ENCODE results near the gene DIP2B. TPM values are rescaled to one million over a fixed set of nuclear protein-coding genes. Genes with fewer than 3 reads are reported as not detected.

The DIP2B gene
- total RNA-seq, 2 experiments from 2014 or later, result 17.0 to 24.1 TPM

GRCh38 chr12:50618864-50619609, 114.3 kb downstream of the DIP2B start:
- CTCF ChIA-PET (ENCODE audit: unreplicated experiment), result no interaction called here
- Histone ChIP-seq H3K9me2 (ENCODE audit: insufficient read depth, low read length) (no peaks in the 10 kb centered on the region), H3K4me3 (ENCODE audit: low read depth, low read length, poor library complexity, severe bottlenecking) (no peak overlapping the region), H3K27ac (ENCODE audit: low read depth, low read length, poor library complexity, severe bottlenecking) (no peak overlapping the region), H3K36me3 (ENCODE audit: insufficient read depth, low read length) (no peaks in the 10 kb centered on the region), H2AFZ (ENCODE audit: low read length) (no peak overlapping the region), H3K4me1 (ENCODE audit: insufficient read depth, low read length, poor library complexity, severe bottlenecking) (no peaks in the 10 kb centered on the region), H3K4me2 (ENCODE audit: low read length) (no peak overlapping the region), H3K9me3 (ENCODE audit: low read length) (no peaks in the 10 kb centered on the region), H4K20me1 (ENCODE audit: insufficient read depth, low read length) (no peaks in the 10 kb centered on the region), H3K79me2 (ENCODE audit: insufficient read depth, low read depth, low read length) (no peaks in the 10 kb centered on the region)
- POLR2A ChIA-PET, result interaction anchor here (0.9 kb wide), 1 partner anchor 12 kb away, joined by 3 read pairs; no protein-coding TSS in a partner anchor
- intact Hi-C loops (cut with micrococcal nuclease; ENCODE audit: unreplicated experiment), result no loop called here
- BruUV-seq (replicated peaks), result no TSS peak
- no peak for TF ChIP-seq EZH2phosphoT487 (IDR thresholded peaks at IDR 0.05; ENCODE audit: borderline replicate concordance, low read depth, low read length)
- no peak for TF ChIP-seq CTCF (conservative IDR thresholded peaks at IDR 0.05; ENCODE audit: low read length)
- DNase-seq (ENCODE audit: low spot score), result no peak

GRCh38 chr12:50619610-50619958, 114.8 kb downstream of the DIP2B start:
- TF ChIP-seq EZH2phosphoT487 (IDR thresholded peaks at IDR 0.05; ENCODE audit: borderline replicate concordance, low read depth, low read length), result no peak
- TF ChIP-seq CTCF (conservative IDR thresholded peaks at IDR 0.05; ENCODE audit: low read length), result no peak
- no peaks in the 10 kb centered on the region for H4K20me1 ChIP-seq (ENCODE audit: insufficient read depth, low read length)
- H2AFZ ChIP-seq (ENCODE audit: low read length), result no peak overlapping the region
- no TSS peak for BruUV-seq (replicated peaks)
- DNase-seq (ENCODE audit: low spot score), result no peak
- CTCF ChIA-PET (ENCODE audit: unreplicated experiment), result no interaction called here
- peaks cover 5% of the 10 kb centered on the region for H3K4me1 ChIP-seq (ENCODE audit: insufficient read depth, low read length, poor library complexity, severe bottlenecking)
- H3K36me3 ChIP-seq (ENCODE audit: insufficient read depth, low read length), result no peaks in the 10 kb centered on the region
- H3K9me2 ChIP-seq (ENCODE audit: insufficient read depth, low read length), result no peaks in the 10 kb centered on the region
- H3K27ac ChIP-seq (ENCODE audit: low read depth, low read length, poor library complexity, severe bottlenecking), result no peak overlapping the region
- no peaks in the 10 kb centered on the region for H3K9me3 ChIP-seq (ENCODE audit: low read length)
- no peak overlapping the region for H3K4me2 ChIP-seq (ENCODE audit: low read length)
- POLR2A ChIA-PET, result interaction anchor here (0.9 kb wide), 1 partner anchor 13 kb away, joined by 3 read pairs; no protein-coding TSS in a partner anchor
- no peak overlapping the region for H3K4me3 ChIP-seq (ENCODE audit: low read depth, low read length, poor library complexity, severe bottlenecking)
- intact Hi-C loops (cut with micrococcal nuclease; ENCODE audit: unreplicated experiment), result no loop called here
- H3K79me2 ChIP-seq (ENCODE audit: insufficient read depth, low read depth, low read length), result no peaks in the 10 kb centered on the region
